Brain microvascular endothelial cell (primary cell): ENCODE measurements around the gene HCFC2.

Experiments
- DNase-seq: peaks from one replicate; pipeline ENCODE4 v3.0.0-alpha.2; 2020
- H3K27ac ChIP-seq: fragments of 250-450 bp; sonication (Bioruptor Pico); 2 replicates; pipeline ENCODE4 v1.5.1; 2020; ENCODE audit warnings: mild to moderate bottlenecking, moderate library complexity
- H3K27me3 ChIP-seq: fragments of 250-450 bp; sonication (Bioruptor Pico); replicated peaks from 2 replicates; pipeline ENCODE4 v1.5.1; 2020; ENCODE audit warnings: mild to moderate bottlenecking
- H3K36me3 ChIP-seq: fragments of 250-450 bp; sonication (Bioruptor Pico); replicated peaks from 2 replicates; pipeline ENCODE4 v1.5.1; 2020; ENCODE audit warnings: mild to moderate bottlenecking
- H3K4me3 ChIP-seq: 2 replicates; pipeline ENCODE4 v1.5.1; 2011; ENCODE audit warnings: low read depth, mild to moderate bottlenecking, control low read depth, low read length, moderate library complexity
- in situ Hi-C: cut with HindIII; loops from 2 replicates; pipeline ENCODE4 v1.10.0; 2017; ENCODE audit warnings: low sequenced_read_pairs, low pct_ligation_motif_present
- TF ChIP-seq, protein P1 (sequence below): IDR thresholded peaks from 2 replicates; pipeline ENCODE4 v1.5.1; 2011; ENCODE audit warnings: low read depth, mild to moderate bottlenecking, moderate library complexity, low read length, control low read depth, inconsistent platforms; ENCODE audit errors: missing control alignments

The HCFC2 gene

GRCh38 chr12:104130760-104131159 is 66.4 kb downstream of the HCFC2 start:
- peaks cover 16% of the 10 kb centered on the region for H3K36me3 ChIP-seq

DNA sequence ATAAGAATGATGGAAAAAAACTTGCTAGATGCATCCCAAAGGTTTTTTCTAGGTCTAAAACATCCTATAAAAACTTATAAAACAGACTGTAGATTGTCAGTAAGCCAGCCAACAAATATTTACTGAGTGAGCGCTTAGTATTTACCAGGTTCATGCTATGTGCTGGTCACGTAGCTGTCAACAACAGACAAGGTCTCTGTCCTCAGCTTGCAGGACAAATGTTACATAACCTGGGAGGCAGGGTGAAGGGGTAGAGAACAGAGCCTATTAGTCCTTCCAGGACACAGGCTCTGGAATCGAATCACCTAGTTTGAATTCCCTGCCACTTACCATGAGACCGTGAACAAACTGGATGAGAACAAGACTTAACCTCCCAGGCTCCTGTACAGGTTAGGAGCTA is 67.3 kb downstream of the HCFC2 start:
- TF ChIP-seq, protein P1, sequence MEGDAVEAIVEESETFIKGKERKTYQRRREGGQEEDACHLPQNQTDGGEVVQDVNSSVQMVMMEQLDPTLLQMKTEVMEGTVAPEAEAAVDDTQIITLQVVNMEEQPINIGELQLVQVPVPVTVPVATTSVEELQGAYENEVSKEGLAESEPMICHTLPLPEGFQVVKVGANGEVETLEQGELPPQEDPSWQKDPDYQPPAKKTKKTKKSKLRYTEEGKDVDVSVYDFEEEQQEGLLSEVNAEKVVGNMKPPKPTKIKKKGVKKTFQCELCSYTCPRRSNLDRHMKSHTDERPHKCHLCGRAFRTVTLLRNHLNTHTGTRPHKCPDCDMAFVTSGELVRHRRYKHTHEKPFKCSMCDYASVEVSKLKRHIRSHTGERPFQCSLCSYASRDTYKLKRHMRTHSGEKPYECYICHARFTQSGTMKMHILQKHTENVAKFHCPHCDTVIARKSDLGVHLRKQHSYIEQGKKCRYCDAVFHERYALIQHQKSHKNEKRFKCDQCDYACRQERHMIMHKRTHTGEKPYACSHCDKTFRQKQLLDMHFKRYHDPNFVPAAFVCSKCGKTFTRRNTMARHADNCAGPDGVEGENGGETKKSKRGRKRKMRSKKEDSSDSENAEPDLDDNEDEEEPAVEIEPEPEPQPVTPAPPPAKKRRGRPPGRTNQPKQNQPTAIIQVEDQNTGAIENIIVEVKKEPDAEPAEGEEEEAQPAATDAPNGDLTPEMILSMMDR = no peak
- no peak overlapping the region for H3K4me3 ChIP-seq
- in situ Hi-C loops = no loop called here
- no peak overlapping the region for H3K27ac ChIP-seq
- no peaks in the 10 kb centered on the region for H3K27me3 ChIP-seq
- H3K36me3 ChIP-seq = peaks cover 12% of the 10 kb centered on the region
- no peak for DNase-seq

More at GRCh38 chr12:104130760-104131159, 66.4 kb downstream of the HCFC2 start:
- no peak for DNase-seq
- in situ Hi-C loops = no loop called here
- Histone ChIP-seq H3K27ac (no peak overlapping the region), H3K27me3 (no peaks in the 10 kb centered on the region), H3K4me3 (no peak overlapping the region)
- TF ChIP-seq, protein P1 = no peak

- TF ChIP-seq, protein P1 = no peak
- Histone ChIP-seq H3K27ac (no peak overlapping the region), H3K36me3 (peaks cover 12% of the 10 kb centered on the region), H3K4me3 (no peak overlapping the region), H3K27me3 (no peaks in the 10 kb centered on the region)
- in situ Hi-C loops = no loop called here
- no peak for DNase-seq
These were observed 68.1 kb downstream of the HCFC2 start for GRCh38 chr12:104132351-104132956.

GRCh38 chr12:104133321-104133720 is 69.0 kb downstream of the HCFC2 start:
- Histone ChIP-seq H3K4me3 (no peak overlapping the region), H3K27me3 (no peaks in the 10 kb centered on the region), H3K36me3 (peaks cover 11% of the 10 kb centered on the region), H3K27ac (no peak overlapping the region)
- in situ Hi-C loops = no loop called here
- TF ChIP-seq, protein P1 = no peak
- no peak for DNase-seq

DNA sequence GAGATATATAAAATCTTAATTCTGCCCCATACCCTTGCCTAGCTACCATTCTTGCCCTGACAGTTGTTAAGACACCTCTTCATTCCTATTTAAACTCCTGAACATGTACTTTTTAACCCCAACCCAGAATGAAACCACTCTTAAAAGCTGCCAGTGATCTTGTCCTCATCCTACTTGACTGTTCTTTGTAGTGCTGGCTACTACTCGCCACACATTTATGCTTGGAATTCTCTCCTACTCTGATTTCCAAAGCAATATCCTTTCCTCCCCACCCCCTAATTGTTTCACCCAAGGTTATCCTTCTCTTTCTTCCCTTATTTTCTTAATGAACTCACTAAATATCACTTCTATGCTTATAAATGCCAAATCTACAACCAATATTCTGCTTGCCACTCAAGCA is 69.5 kb downstream of the HCFC2 start:
- no peaks in the 10 kb centered on the region for H3K27me3 ChIP-seq
- H3K27ac ChIP-seq = no peak overlapping the region

More for the DNA sequence above, 69.5 kb downstream of the HCFC2 start:
- Histone ChIP-seq H3K4me3 (no peak overlapping the region), H3K36me3 (peaks cover 10% of the 10 kb centered on the region)
- no peak for DNase-seq
- in situ Hi-C loops = no loop called here
- TF ChIP-seq, protein P1 = no peak
